ENCODE measurements around the gene PEAK3. TPM values are rescaled to one million over a fixed set of nuclear protein-coding genes. Genes with fewer than 3 reads are reported as not detected.

Gene PEAK3
- 0.15 TPM in 1 of 2 replicates, not detected in the other for total RNA-seq

GRCh38 chr19:2282062-2282861, at the start of gene PEAK3:
PEAK3 (minus strand) TSS chr19:2282175; CDS start chr19:2280931, 1,244 bp downstream.

GRCh38 chr19:2328401-2329148, 46.6 kb upstream of the PEAK3 start, which contains the start of the genes LSM7 and SPPL2B:
LSM7 (minus strand) TSS chr19:2328586; CDS start chr19:2328566, 20 bp downstream.
SPPL2B (plus strand) TSS chr19:2328684; CDS start chr19:2328710, 26 bp downstream.

GRCh38 chr19:2308114-2308556, 26.2 kb upstream of the PEAK3 start, which contains the start of gene LINGO3:
LINGO3 (minus strand) TSS chr19:2308154; CDS start chr19:2291776, 16,378 bp downstream.

GRCh38 chr19:2255982-2256685, 25.8 kb downstream of the PEAK3 start, which contains the start of gene JSRP1:
JSRP1 (minus strand) TSS chr19:2256417; CDS start chr19:2255314, 1,103 bp downstream.

GRCh38 chr19:2249010-2249866, 32.7 kb downstream of the PEAK3 start, which contains the start of gene AMH:
AMH (plus strand) TSS chr19:2249323; CDS start chr19:2249333, 10 bp downstream.

GRCh38 chr19:2236314-2237050, 45.5 kb downstream of the PEAK3 start, which contains the start of the genes PLEKHJ1 and SF3A2:
PLEKHJ1 (minus strand) TSS chr19:2236329; CDS start chr19:2236248, 81 bp downstream.
SF3A2 (plus strand) TSS chr19:2236824; CDS start chr19:2243419, 6,595 bp downstream.

Other genes starting within 250 kb of the PEAK3 start
- gene MKNK2, start 230.9 kb downstream of the PEAK3 start, total RNA-seq = 117 and 123 TPM in 2 replicates
- gene MOB3A, start 185.8 kb downstream of the PEAK3 start, total RNA-seq = 30.6 and 33.1 TPM in 2 replicates
- gene IZUMO4, start 185.3 kb downstream of the PEAK3 start, total RNA-seq = 1.0 TPM in 2 replicates
- gene AP3D1, start 130.6 kb downstream of the PEAK3 start, total RNA-seq = 97.0 and 104 TPM in 2 replicates
- gene DOT1L, start 118.2 kb downstream of the PEAK3 start, total RNA-seq = 8.8 and 10.3 TPM in 2 replicates
- gene PLEKHJ1, start 45.8 kb downstream of the PEAK3 start, total RNA-seq = 102 and 106 TPM in 2 replicates
- gene SF3A2, start 45.4 kb downstream of the PEAK3 start, total RNA-seq = 35.0 and 49.1 TPM in 2 replicates
- gene AMH, start 32.9 kb downstream of the PEAK3 start, total RNA-seq = 0.67 TPM in 1 of 2 replicates, not detected in the other
- gene JSRP1, start 25.8 kb downstream of the PEAK3 start, total RNA-seq = 0.15 TPM in 1 of 2 replicates, not detected in the other
- gene LINGO3, start 26.0 kb upstream of the PEAK3 start, total RNA-seq = not detected in 2 replicates
- 273 and 358 TPM in 2 replicates for gene LSM7, start 46.4 kb upstream of the PEAK3 start, total RNA-seq
- 25.1 and 33.7 TPM in 2 replicates for gene SPPL2B, start 46.5 kb upstream of the PEAK3 start, total RNA-seq
- gene TMPRSS9, start 78.1 kb upstream of the PEAK3 start, total RNA-seq = not detected in 2 replicates
- gene TIMM13, start 145.4 kb upstream of the PEAK3 start, total RNA-seq = 65.4 and 68.4 TPM in 2 replicates
- 144 and 158 TPM in 2 replicates for gene LMNB2, start 174.8 kb upstream of the PEAK3 start, total RNA-seq
- 55.3 and 55.6 TPM in 2 replicates for gene GADD45B, start 194.0 kb upstream of the PEAK3 start, total RNA-seq

Measured in bronchus fibroblast of lung (primary cell).